Right atrium auricular region (tissue), 2 donors: ENCODE measurements around the gene PTGES3. TPM values are rescaled to one million over a fixed set of nuclear protein-coding genes. Genes with fewer than 3 reads are reported as not detected.
A peak's percentile ranks its signal among the peaks of the same experiment; 100 is the strongest.

Source experiments
- DNase-seq: peaks from one replicate; pipeline ENCODE4 v3.0.0-alpha.2; 2019; ENCODE audit warnings: low spot score
- H3K27ac ChIP-seq, 2 donors: fragments of 200-600 bp; sonication (generic); 1 replicate in 1 of 2; 2 replicates in 1 of 2; pipeline ENCODE4 v1.5.1; 2016 to 2019
- H3K27me3 ChIP-seq, 2 donors: fragments of 200-600 bp; sonication (generic); one replicate each; pipeline versions ENCODE4 v1.5.1 to v1.6.0; 2017 to 2019
- H3K36me3 ChIP-seq: fragments of 200-600 bp; sonication (generic); one replicate; pipeline ENCODE4 v1.5.1; 2016
- H3K4me1 ChIP-seq, 2 donors: fragments of 200-600 bp; sonication (generic); one replicate each; pipeline versions ENCODE4 v1.5.1 to v1.6.0; 2017 to 2019
- H3K4me3 ChIP-seq, 2 donors: fragments of 200-600 bp; sonication (generic); 1 replicate in 1 of 2; 2 replicates in 1 of 2; pipeline ENCODE4 v1.5.1; 2017 to 2019; ENCODE audit warnings: mild to moderate bottlenecking in 1 of 2, moderate library complexity in 1 of 2
- H3K9me3 ChIP-seq, 2 donors: fragments of 200-600 bp; sonication (generic); one replicate each; pipeline ENCODE4 v1.5.1; 2019
- CTCF ChIP-seq, 2 donors: fragments of 200-600 bp; sonication (generic); IDR thresholded peaks; one replicate each; pipeline ENCODE4 v1.5.1; 2019; ENCODE audit warnings: antibody characterized with exemption in 2 of 2
- total RNA-seq, 2 donors: library from RNA; depleted of rRNA; stranded (reverse); fragments of >200 nt; gene quantifications; one replicate each; pipeline ENCODE4 v1.1.0, GENCODE V29; 2016

The PTGES3 gene
- total RNA-seq, 2 donors from 2014 or later = 69.6 to 71.1 TPM

GRCh38 chr12:56645717-56646446 is 42.2 kb downstream of the PTGES3 start, which contains the start of gene ATP5F1B:
Gene ATP5F1B (minus strand): TSS chr12:56645984. CDS start chr12:56645963, 21 bp downstream.
- H3K27me3 ChIP-seq = no peaks in the 10 kb centered on the region
- no peak for TF ChIP-seq CTCF (IDR thresholded peaks at IDR 0.05)
- H3K27ac ChIP-seq = peak within 1 kb of the TSS; percentile 94 to 97
- DNase-seq = peak; percentile 98
- H3K4me3 ChIP-seq = peak within 1 kb of the TSS; percentile 93 to 100
- H3K4me1 ChIP-seq = peaks cover 0 to 31% of the 10 kb centered on the region in 2 donors
- H3K9me3 ChIP-seq = no peaks in the 10 kb centered on the region
- peaks cover 39% of the 10 kb centered on the region for H3K36me3 ChIP-seq

DNA sequence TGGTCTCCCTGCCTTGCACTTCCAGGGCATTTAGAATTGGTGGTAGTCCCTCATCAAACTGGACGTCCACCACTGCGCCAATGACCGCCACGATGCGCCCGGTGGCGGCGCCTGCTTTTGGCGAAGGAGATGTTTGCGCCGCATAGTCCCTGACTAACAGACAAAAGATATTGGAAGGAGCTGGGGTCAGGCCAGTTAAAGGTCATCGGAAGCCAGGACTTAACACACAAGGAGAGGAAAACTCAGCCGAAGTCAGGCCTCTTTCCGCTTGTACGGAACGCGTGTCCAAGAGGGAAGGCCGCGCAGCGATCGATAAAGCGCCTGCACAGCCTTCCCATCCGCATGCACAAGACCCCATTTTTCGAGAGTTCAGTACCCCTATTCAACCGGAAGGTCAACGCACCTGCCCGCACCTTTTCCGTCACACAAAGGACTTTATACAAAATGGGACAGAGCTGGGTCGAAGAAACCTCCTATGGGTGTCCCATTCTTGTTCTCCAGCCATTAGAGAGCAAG is 42.8 kb downstream of the PTGES3 start:
- no peak for TF ChIP-seq CTCF (IDR thresholded peaks at IDR 0.05)
- DNase-seq = no peak
- peaks cover 0 to 32% of the 10 kb centered on the region in 2 donors for H3K4me1 ChIP-seq
- H3K27me3 ChIP-seq = no peaks in the 10 kb centered on the region
- H3K4me3 ChIP-seq = peak overlapping the region; percentile 93 to 100
- H3K36me3 ChIP-seq = peaks cover 46% of the 10 kb centered on the region
- H3K27ac ChIP-seq = peak overlapping the region; percentile 94 to 97
- H3K9me3 ChIP-seq = no peaks in the 10 kb centered on the region

- DNase-seq = no peak
- Histone ChIP-seq H3K27ac (peak overlapping the region; percentile 94 to 97), H3K27me3 (no peaks in the 10 kb centered on the region), H3K9me3 (no peaks in the 10 kb centered on the region), H3K4me3 (peak overlapping the region; percentile 93 to 100), H3K36me3 (peaks cover 52% of the 10 kb centered on the region), H3K4me1 (peaks cover 0 to 37% of the 10 kb centered on the region in 2 donors)
- TF ChIP-seq CTCF (IDR thresholded peaks at IDR 0.05) = no peak
Measured at GRCh38 chr12:56644654-56645053, 43.4 kb downstream of the PTGES3 start.

DNA sequence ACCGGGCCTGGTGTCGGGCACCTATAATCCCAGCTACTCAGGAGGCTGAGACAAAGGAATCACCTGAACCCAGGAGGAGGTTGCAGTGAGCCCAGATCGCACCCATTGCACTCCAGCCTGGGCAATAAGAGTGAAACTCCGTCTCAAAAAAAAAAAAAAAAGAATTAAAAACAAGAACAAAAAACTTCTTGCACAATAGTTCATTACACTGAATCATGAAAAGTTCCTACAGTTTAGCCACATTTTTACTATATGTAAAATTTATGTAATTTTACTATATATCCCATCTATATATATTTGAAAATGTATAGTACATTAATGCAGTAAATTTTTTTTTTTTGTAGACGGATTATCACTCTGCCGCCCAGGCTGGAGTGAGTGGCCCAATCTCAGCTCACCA is 46.9 kb downstream of the PTGES3 start:
- Histone ChIP-seq H3K4me1 (peaks cover 0 to 44% of the 10 kb centered on the region in 2 donors), H3K36me3 (peaks cover 74% of the 10 kb centered on the region), H3K9me3 (no peaks in the 10 kb centered on the region), H3K27me3 (no peaks in the 10 kb centered on the region), H3K4me3 (no peak overlapping the region), H3K27ac (no peak overlapping the region)
- no peak for TF ChIP-seq CTCF (IDR thresholded peaks at IDR 0.05)
- no peak for DNase-seq

DNA sequence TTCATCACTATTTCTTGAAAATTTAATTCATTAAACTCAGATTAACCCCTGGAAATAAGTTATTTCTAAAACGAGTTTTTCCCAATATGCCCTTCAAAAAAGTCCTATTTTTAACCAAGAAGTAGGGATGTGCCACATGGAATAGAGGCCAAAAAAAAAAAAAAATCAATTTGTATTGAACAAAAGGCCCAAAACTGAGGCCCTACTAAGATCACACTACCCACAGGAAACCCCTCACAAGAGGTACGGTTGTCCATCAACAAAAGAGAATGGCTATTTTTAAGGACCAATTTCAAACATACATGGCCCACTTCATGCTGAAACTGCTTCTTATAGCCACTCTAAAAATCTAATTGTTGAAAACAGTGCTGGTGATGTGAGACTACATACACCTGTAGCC is 50.5 kb downstream of the PTGES3 start:
- peak overlapping the region; percentile 91 to 94 for H3K27ac ChIP-seq
- no peak for TF ChIP-seq CTCF (IDR thresholded peaks at IDR 0.05)
- H3K4me1 ChIP-seq = peaks cover 0 to 51% of the 10 kb centered on the region in 2 donors
- DNase-seq = no peak
- H3K36me3 ChIP-seq = peaks cover 52% of the 10 kb centered on the region
- H3K4me3 ChIP-seq = no peak overlapping the region
- H3K27me3 ChIP-seq = no peaks in the 10 kb centered on the region
- H3K9me3 ChIP-seq = no peaks in the 10 kb centered on the region
